Measurements from ENCODE around the gene PLAGL1.
"Not testable (repeated sequence)": the region's sequence is repeated elsewhere in the genome, so short reads cannot be mapped to it uniquely, and the experiment has no call there.

Gene PLAGL1

GRCh38 chr6:143937668-143937970 is 70.4 kb downstream of the PLAGL1 start:
- DNase-seq (ENCODE audit: low read depth) = no peak

GRCh38 chr6:143936778-143937667 is 71.0 kb downstream of the PLAGL1 start:
- no peak for DNase-seq (ENCODE audit: low read depth)

- no peak for DNase-seq (ENCODE audit: low read depth)
Measured at GRCh38 chr6:143936347-143936746, 71.7 kb downstream of the PLAGL1 start.

- DNase-seq (ENCODE audit: low read depth) = no peak
Measured at GRCh38 chr6:143934867-143935266, 73.2 kb downstream of the PLAGL1 start.

DNA sequence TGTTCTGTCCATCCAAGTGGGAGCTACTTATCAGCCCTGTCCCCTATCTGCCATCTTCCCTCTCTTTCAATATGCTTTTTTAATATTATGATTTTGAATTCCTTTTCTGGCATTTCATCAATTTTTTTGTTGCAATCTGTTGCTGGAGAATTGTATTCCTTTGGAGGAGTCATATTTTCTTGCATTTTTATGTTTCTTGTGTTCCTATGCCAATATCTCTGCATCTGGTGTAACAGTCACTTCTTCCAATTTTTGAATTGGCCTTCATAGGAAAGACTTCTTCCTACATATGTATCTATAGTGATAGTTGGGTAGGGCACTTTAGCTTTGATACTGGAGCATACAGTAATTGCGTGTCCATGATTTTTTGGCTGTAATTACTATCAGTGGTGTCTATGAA is 73.7 kb downstream of the PLAGL1 start:
- no peak for DNase-seq (ENCODE audit: low read depth)

DNA sequence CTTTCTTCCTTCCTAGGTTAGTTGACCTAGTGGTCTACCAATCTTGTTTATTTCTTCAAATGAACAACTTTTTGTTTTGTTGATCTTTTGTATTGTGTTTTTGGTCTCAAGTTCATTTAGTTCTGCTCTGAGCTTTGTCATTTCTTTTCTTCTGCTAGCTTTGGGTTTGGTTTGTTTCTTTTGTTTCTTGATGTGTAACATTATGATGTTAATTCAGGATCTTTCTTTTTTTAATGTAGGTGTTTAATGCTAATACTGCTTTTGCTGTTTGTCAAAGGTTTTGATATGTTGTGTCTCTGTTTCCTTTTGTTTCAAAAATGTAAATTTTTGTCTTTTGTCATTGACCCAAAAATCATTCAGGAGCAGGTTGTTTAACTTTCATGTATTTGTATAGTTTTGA is 78.1 kb downstream of the PLAGL1 start:
- DNase-seq (ENCODE audit: low read depth) = no peak

- DNase-seq (ENCODE audit: low read depth) = no peak
Measured at GRCh38 chr6:143928853-143929252, 79.2 kb downstream of the PLAGL1 start.

GRCh38 chr6:143917026-143917425 is 91.0 kb downstream of the PLAGL1 start:
- not testable (repeated sequence) for DNase-seq (ENCODE audit: low read depth)

GRCh38 chr6:143912671-143913070 is 95.4 kb downstream of the PLAGL1 start:
- no peak for DNase-seq (ENCODE audit: low read depth)

DNA sequence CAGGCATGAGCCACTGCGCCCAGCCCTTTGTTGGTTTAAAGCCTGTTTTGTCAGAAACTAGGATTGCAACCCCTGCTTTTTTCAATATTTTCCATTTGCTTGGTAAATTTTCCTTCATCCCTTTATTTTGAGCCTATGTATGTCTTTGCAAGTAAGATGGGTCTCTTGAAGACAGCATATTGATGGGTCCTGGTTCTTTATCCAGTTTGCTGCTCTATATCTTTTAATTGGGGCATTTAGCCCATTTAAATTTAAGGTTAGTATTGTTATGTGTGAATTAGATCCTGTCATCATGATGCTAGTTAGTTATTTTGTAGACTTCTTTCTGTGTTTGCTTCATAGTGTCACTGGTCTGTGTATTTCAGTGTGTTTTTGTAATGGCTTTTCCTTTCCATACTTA is 97.0 kb downstream of the PLAGL1 start:
- no peak for DNase-seq (ENCODE audit: low read depth)

- no peak for DNase-seq (ENCODE audit: low read depth)
Measured at GRCh38 chr6:143902827-143903226, 105.2 kb downstream of the PLAGL1 start.

DNA sequence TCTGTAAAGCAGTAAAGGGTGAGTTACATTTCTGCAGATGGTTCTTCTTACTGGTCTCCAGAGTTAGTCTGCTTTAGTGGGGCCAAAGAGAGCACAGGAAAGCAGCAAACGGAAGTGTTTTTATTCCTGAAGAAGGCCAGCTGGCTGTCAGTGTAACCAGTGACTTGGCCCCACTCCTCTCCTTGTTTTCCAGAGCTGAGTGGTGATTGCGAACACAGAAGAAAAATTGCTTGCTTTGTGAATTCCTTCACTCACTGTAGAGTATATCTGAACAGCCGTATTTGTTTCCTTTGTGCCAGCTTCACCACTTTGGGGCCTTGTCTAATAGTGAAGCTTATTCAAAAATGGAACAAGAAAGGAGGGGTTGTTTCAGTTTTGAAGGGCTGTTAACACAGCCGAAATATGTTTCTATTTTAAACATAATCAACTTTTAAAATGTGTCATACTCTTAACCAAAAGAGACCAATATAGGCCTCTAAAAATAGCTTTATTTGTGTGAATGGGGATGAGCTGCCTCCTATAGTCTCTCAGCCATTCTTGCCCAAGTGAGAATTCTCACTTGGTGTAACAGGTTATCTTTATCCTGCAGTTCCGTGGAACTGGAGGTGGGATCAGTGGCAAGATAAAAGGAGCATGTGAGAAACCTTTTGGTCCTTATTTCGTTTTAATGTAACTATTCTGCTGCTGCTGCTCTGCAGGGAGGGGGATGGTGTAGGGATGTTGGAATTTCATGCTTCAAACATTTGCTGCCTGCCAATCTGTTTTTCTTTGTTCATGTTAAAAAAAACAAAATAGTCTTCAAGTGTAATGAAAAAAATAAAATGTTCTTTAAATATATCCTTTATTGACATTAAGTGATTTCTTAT is 105.9 kb downstream of the PLAGL1 start:
- DNase-seq (ENCODE audit: low read depth) = no peak

GRCh38 chr6:143900358-143900757 is 107.7 kb downstream of the PLAGL1 start:
- no peak for DNase-seq (ENCODE audit: low read depth)

GRCh38 chr6:143896126-143896860 is 111.8 kb downstream of the PLAGL1 start:
- DNase-seq (ENCODE audit: low read depth) = no peak

DNA sequence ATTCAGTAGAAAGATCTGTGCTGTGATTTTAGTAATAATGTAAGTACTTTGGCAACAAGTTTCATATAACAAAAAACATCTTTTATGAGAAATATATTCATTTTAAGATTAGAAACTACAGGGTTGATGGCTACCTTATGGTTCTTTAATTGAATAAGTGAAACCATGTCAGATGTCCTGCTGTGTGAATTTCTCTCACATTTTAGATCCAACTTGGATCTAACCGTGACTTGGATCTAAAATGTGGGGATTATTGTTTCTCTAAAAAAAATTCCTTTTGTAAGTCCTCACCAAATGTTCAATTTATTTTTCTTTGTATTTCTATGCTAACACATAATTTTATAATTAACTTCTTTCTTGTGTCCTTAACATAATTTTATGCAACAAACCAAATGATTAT is 113.4 kb downstream of the PLAGL1 start:
- DNase-seq (ENCODE audit: low read depth) = no peak

Data from CMK (cell line).